SK-N-SH (cell line): ENCODE data around the gene SLC6A8. TPM values are rescaled to one million over a fixed set of nuclear protein-coding genes. Genes with fewer than 3 reads are reported as not detected.

Source experiments
- CTCF ChIA-PET: fragments of 300-600, 350-600 bp; formaldehyde crosslinking; extraction: SDS; loops from one replicate; lab custom pipeline; 2021; lab: Yijun Ruan, JAX
- POLR2A ChIA-PET: fragments of 350-600 bp; sonication (Branson Sonifier 250); formaldehyde crosslinking; extraction: SDS; loops from one replicate; lab custom pipeline; 2020; ENCODE audit warnings: antibody characterized with exemption, inconsistent platforms; lab: Yijun Ruan, JAX
- DNase-seq: peaks from one replicate; pipeline ENCODE4 v3.0.0; 2012
- H2AFZ ChIP-seq: fragments of 200-600 bp; sonication (generic); 2 replicates; pipeline ENCODE4 v1.8.1; 2016; ENCODE audit warnings: antibody characterized with exemption, mild to moderate bottlenecking, low read depth
- H3F3A ChIP-seq: fragments of 200-600 bp; sonication (generic); replicated peaks from 2 replicates; pipeline ENCODE3; 2016; ENCODE audit warnings: antibody characterized with exemption, mild to moderate bottlenecking; ENCODE audit not compliant: insufficient read depth
- H3K27ac ChIP-seq, 2 experiments: fragments of 200-500 bp in 1 of 2; fragments of 200-600 bp in 1 of 2; sonication (Bioruptor generic) in 1 of 2; sonication (generic), shearing (Covaris generic) in 1 of 2; 2 replicates each; pipeline versions ENCODE4 v1.5.1 to v1.6.1; 2014 to 2016; ENCODE audit warnings: low read depth in 2 of 2, inconsistent platforms in 1 of 2, low read length in 1 of 2, mild to moderate bottlenecking in 1 of 2, mixed read lengths in 1 of 2
- H3K27me3 ChIP-seq: fragments of 200-600 bp; sonication (generic), shearing (Covaris generic); 2 replicates; pipeline ENCODE4 v1.6.1; 2016; ENCODE audit warnings: mixed run types; ENCODE audit not compliant: insufficient read depth
- H3K36me3 ChIP-seq, 2 experiments: fragments of 200-500 bp in 1 of 2; fragments of 200-600 bp in 1 of 2; sonication (Bioruptor generic) in 1 of 2; sonication (generic) in 1 of 2; replicated peaks in 1 of 2; 2 replicates each; pipeline versions ENCODE3 to v1.5.1; 2014 to 2016; ENCODE audit warnings: low read length in 1 of 2, mild to moderate bottlenecking in 1 of 2; ENCODE audit not compliant: insufficient read depth in 2 of 2, control insufficient read depth in 1 of 2
- H3K4me1 ChIP-seq, 2 experiments: fragments of 200-500 bp in 1 of 2; fragments of 200-600 bp in 1 of 2; sonication (Bioruptor generic) in 1 of 2; sonication (generic), shearing (Covaris generic) in 1 of 2; 2 replicates each; pipeline versions ENCODE4 v1.5.1 to v1.6.1; 2014 to 2016; ENCODE audit warnings: low read depth in 1 of 2, low read length in 1 of 2, mixed run types in 1 of 2; ENCODE audit not compliant: insufficient read depth in 2 of 2, control insufficient read depth in 1 of 2
- H3K4me2 ChIP-seq: fragments of 200-600 bp; sonication (generic), shearing (Covaris generic); 2 replicates; pipeline ENCODE4 v1.6.1; 2017; ENCODE audit warnings: mixed run types
- H3K4me3 ChIP-seq, 2 experiments: fragments of 200-500 bp in 1 of 2; fragments of 200-600 bp in 1 of 2; sonication (Bioruptor generic) in 1 of 2; sonication (generic), shearing (Covaris generic) in 1 of 2; 2 replicates each; pipeline versions ENCODE4 v1.5.1 to v1.8.1; 2014 to 2016; ENCODE audit warnings: low read depth in 2 of 2, inconsistent platforms in 1 of 2, low read length in 1 of 2, mild to moderate bottlenecking in 1 of 2, mixed read lengths in 1 of 2, moderate library complexity in 1 of 2
- H3K79me2 ChIP-seq: fragments of 200-600 bp; sonication (generic); 2 replicates; pipeline ENCODE4 v1.8.1; 2017; ENCODE audit warnings: mild to moderate bottlenecking; ENCODE audit not compliant: insufficient read depth
- H3K9ac ChIP-seq: fragments of 200-600 bp; sonication (generic); 2 replicates; pipeline ENCODE4 v1.6.1; 2017; ENCODE audit warnings: mixed run types
- H3K9me2 ChIP-seq: fragments of 200-600 bp; sonication (generic); 2 replicates; pipeline ENCODE4 v1.6.1; 2017; ENCODE audit warnings: mixed run types
- H3K9me3 ChIP-seq: fragments of 200-600 bp; sonication (generic); 2 replicates; pipeline ENCODE4 v1.6.1; 2017; ENCODE audit warnings: mixed run types, mild to moderate bottlenecking, moderate library complexity
- H4K20me1 ChIP-seq: fragments of 200-600 bp; sonication (generic); 2 replicates; pipeline ENCODE4 v1.6.1; 2017; ENCODE audit warnings: mild to moderate bottlenecking, mixed run types; ENCODE audit not compliant: insufficient read depth
- CHD2 ChIP-seq: fragments of 150-350 bp; IDR thresholded peaks from 2 replicates; pipeline ENCODE4 v1.6.1; 2018; ENCODE audit warnings: low read length; ENCODE audit not compliant: partially characterized antibody
- CTCF ChIP-seq: fragments of 200-600 bp; sonication (generic); IDR thresholded peaks from 2 replicates; pipeline ENCODE4 v1.6.1; 2017; ENCODE audit warnings: antibody characterized with exemption, mild to moderate bottlenecking, moderate library complexity
- ELF1 ChIP-seq: IDR thresholded peaks from 2 replicates; pipeline ENCODE4 v1.4.0; 2012
- EZH2phosphoT487 ChIP-seq: fragments of 200-600 bp; sonication (generic); IDR thresholded peaks from 2 replicates; pipeline ENCODE4 v1.6.1; 2017; ENCODE audit warnings: low read depth, mixed run types, mild to moderate bottlenecking, antibody characterized with exemption, moderate library complexity, borderline replicate concordance
- FOXJ3 ChIP-seq: sonication (generic); formaldehyde crosslinking; IDR thresholded peaks from 2 replicates; pipeline ENCODE4 v1.5.1; 2020; ENCODE audit warnings: mild to moderate bottlenecking, missing genetic modification reagents
- GATA2 ChIP-seq: sonication (generic); formaldehyde crosslinking; IDR thresholded peaks from 2 replicates; pipeline ENCODE4 v1.5.0; 2020; ENCODE audit warnings: mild to moderate bottlenecking, missing genetic modification reagents
- IRF3 ChIP-seq: fragments of 150-350 bp; IDR thresholded peaks from 2 replicates; pipeline ENCODE4 v1.6.1; 2016; ENCODE audit warnings: mild to moderate bottlenecking, low read depth, low read length
- MAX ChIP-seq: IDR thresholded peaks from 2 replicates; pipeline ENCODE4 v1.4.0; 2012; ENCODE audit warnings: low read depth
- MEF2A ChIP-seq: IDR thresholded peaks from 2 replicates; pipeline ENCODE4 v1.4.0; 2012; ENCODE audit warnings: low read depth, borderline replicate concordance
- NFIC ChIP-seq: IDR thresholded peaks from 2 replicates; pipeline ENCODE4 v1.4.0; 2012; ENCODE audit warnings: borderline replicate concordance
- NRF1 ChIP-seq: IDR thresholded peaks from 2 replicates; pipeline ENCODE4 v1.6.1; 2012; ENCODE audit warnings: low read depth, mild to moderate bottlenecking, low read length
- PBX3 ChIP-seq: IDR thresholded peaks from 2 replicates; pipeline ENCODE4; 2012
- POLR2AphosphoS5 ChIP-seq: IDR thresholded peaks from 2 replicates; pipeline ENCODE4 v1.6.1; 2012; ENCODE audit warnings: low read depth, low read length
- RFX5 ChIP-seq: IDR thresholded peaks from 2 replicates; pipeline ENCODE4 v1.6.1; 2012; ENCODE audit warnings: mild to moderate bottlenecking, improper control_type of control experiment, low read length
- RXRA ChIP-seq: IDR thresholded peaks from 2 replicates; pipeline ENCODE4 v1.4.0; 2012; ENCODE audit warnings: low read depth, mild to moderate bottlenecking, borderline replicate concordance
- SIN3A ChIP-seq: IDR thresholded peaks from 2 replicates; pipeline ENCODE4 v1.6.1; 2012; ENCODE audit warnings: low read depth, mild to moderate bottlenecking, low read length, moderate library complexity, borderline replicate concordance
- TEAD4 ChIP-seq: IDR thresholded peaks from 2 replicates; pipeline ENCODE4 v1.4.0; 2012; ENCODE audit warnings: mild to moderate bottlenecking, borderline replicate concordance; ENCODE audit not compliant: insufficient read depth
- USF1 ChIP-seq: IDR thresholded peaks from 2 replicates; pipeline ENCODE4 v1.4.0; 2012; ENCODE audit warnings: low read depth, borderline replicate concordance
- WGBS: methylation state at CpG from one replicate; pipeline ENCODE4 v1.1.6; 2017; ENCODE audit warnings: low lambda C conversion rate; 5-methylcytosine and 5-hydroxymethylcytosine counted together
- polyA plus RNA-seq, 3 experiments: library from polyadenylated mRNA; depleted of rRNA; stranded (reverse); fragments of >200 nt; gene quantifications; 2 replicates each; pipeline ENCODE4 v1.2.3, GENCODE V29; 2012
- TF ChIP-seq, protein P1 (sequence below): IDR thresholded peaks from 2 replicates; pipeline ENCODE4 v1.6.1; 2012; ENCODE audit warnings: mild to moderate bottlenecking, low read depth, low read length, moderate library complexity

Gene SLC6A8
- polyA plus RNA-seq, 1 of the 3 experiments (the other 2 are of a cell fraction), result 30.8 TPM

DNA sequence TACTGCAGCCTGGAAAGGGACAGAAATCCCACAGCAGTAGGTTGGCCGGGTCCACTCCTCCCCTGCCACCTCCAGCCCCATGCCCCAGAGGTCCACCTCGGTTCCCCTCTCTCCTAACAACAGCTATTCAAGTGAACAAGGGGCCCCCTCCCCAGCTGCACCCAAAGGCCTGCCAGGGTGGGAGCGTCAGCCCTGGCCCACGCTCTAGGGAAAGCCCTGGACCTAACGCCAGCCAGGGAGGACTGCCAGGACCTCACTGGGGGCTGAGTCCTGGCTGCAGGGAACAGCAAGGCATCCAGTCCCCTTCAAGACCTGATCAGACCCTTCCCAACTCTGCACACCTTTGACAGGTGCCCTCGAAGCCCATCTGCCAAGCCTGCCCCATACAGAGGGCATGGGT is 13.2 kb downstream of the SLC6A8 start:
- Histone ChIP-seq H3K9ac (no peak overlapping the region), H3K4me3 (no peak overlapping the region), H2AFZ (no peak overlapping the region), H3K9me2 (no peaks in the 10 kb centered on the region), H4K20me1 (no peaks in the 10 kb centered on the region), H3K4me2 (no peak overlapping the region), H3K79me2 (no peaks in the 10 kb centered on the region), H3K27ac (no peak overlapping the region), H3K27me3 (peaks cover 9% of the 10 kb centered on the region; the same call in 1 of the 2 replicates), H3K4me1 (no peaks in the 10 kb centered on the region), H3F3A (no peaks in the 10 kb centered on the region), H3K9me3 (no peaks in the 10 kb centered on the region), H3K36me3 (peaks cover 0 to 4% of the 10 kb centered on the region in 2 experiments)
- no peak for DNase-seq
- TF ChIP-seq, protein P1, sequence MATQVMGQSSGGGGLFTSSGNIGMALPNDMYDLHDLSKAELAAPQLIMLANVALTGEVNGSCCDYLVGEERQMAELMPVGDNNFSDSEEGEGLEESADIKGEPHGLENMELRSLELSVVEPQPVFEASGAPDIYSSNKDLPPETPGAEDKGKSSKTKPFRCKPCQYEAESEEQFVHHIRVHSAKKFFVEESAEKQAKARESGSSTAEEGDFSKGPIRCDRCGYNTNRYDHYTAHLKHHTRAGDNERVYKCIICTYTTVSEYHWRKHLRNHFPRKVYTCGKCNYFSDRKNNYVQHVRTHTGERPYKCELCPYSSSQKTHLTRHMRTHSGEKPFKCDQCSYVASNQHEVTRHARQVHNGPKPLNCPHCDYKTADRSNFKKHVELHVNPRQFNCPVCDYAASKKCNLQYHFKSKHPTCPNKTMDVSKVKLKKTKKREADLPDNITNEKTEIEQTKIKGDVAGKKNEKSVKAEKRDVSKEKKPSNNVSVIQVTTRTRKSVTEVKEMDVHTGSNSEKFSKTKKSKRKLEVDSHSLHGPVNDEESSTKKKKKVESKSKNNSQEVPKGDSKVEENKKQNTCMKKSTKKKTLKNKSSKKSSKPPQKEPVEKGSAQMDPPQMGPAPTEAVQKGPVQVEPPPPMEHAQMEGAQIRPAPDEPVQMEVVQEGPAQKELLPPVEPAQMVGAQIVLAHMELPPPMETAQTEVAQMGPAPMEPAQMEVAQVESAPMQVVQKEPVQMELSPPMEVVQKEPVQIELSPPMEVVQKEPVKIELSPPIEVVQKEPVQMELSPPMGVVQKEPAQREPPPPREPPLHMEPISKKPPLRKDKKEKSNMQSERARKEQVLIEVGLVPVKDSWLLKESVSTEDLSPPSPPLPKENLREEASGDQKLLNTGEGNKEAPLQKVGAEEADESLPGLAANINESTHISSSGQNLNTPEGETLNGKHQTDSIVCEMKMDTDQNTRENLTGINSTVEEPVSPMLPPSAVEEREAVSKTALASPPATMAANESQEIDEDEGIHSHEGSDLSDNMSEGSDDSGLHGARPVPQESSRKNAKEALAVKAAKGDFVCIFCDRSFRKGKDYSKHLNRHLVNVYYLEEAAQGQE, result no peak
- TF ChIP-seq RXRA (no peak), USF1 (no peak), CTCF (no peak), MEF2A (no peak), GATA2 (CRISPR knock-in tag) (no peak), EZH2phosphoT487 (no peak), SIN3A (no peak), IRF3 (no peak), NFIC (no peak), PBX3 (no peak), CHD2 (no peak), FOXJ3 (CRISPR knock-in tag) (no peak), TEAD4 (no peak), NRF1 (no peak), ELF1 (no peak), POLR2AphosphoS5 (no peak), RFX5 (no peak), MAX (no peak)
- ChIA-PET POLR2A (no interaction called here), CTCF (interaction anchor here (1.1 kb wide), 1 partner anchor 63 kb away, joined by 3 read pairs; the partner anchor contains the start of gene PLXNB3)
- whole genome bisulfite sequencing, result 40% methylated on average over 1 of the region's 6 CpGs
